ENCODE measurements around the gene FZD7.

Gene FZD7

GRCh38 chr2:202036601-202037037 is 3.0 kb downstream of the FZD7 start:
- in situ Hi-C loops (cut with MboI; ENCODE audit: low sequenced_read_pairs): no loop called here

- in situ Hi-C loops (cut with MboI; ENCODE audit: low sequenced_read_pairs): no loop called here
These were observed 3.4 kb downstream of the FZD7 start for GRCh38 chr2:202037086-202037485.

GRCh38 chr2:202038471-202039277 is 5.0 kb downstream of the FZD7 start:
- in situ Hi-C loops (cut with MboI; ENCODE audit: low sequenced_read_pairs): no loop called here

- in situ Hi-C loops (cut with MboI; ENCODE audit: low sequenced_read_pairs): no loop called here
These were observed 5.8 kb downstream of the FZD7 start for GRCh38 chr2:202039278-202040078.

- in situ Hi-C loops (cut with MboI; ENCODE audit: low sequenced_read_pairs): no loop called here
These were observed 6.6 kb downstream of the FZD7 start for GRCh38 chr2:202040079-202040844.

- in situ Hi-C loops (cut with MboI; ENCODE audit: low sequenced_read_pairs): no loop called here
These were observed 8.8 kb downstream of the FZD7 start for GRCh38 chr2:202042444-202042843.

GRCh38 chr2:202043475-202043874 is 9.8 kb downstream of the FZD7 start:
- in situ Hi-C loops (cut with MboI; ENCODE audit: low sequenced_read_pairs): no loop called here

GRCh38 chr2:202044777-202045176 is 11.1 kb downstream of the FZD7 start:
- in situ Hi-C loops (cut with MboI; ENCODE audit: low sequenced_read_pairs): no loop called here

- in situ Hi-C loops (cut with MboI; ENCODE audit: low sequenced_read_pairs): no loop called here
These were observed 12.9 kb downstream of the FZD7 start for GRCh38 chr2:202046572-202046971.

- in situ Hi-C loops (cut with MboI; ENCODE audit: low sequenced_read_pairs): no loop called here
These were observed 15.6 kb downstream of the FZD7 start for GRCh38 chr2:202049092-202049728.

- in situ Hi-C loops (cut with MboI; ENCODE audit: low sequenced_read_pairs): no loop called here
These were observed 16.2 kb downstream of the FZD7 start for GRCh38 chr2:202049840-202050239.

- in situ Hi-C loops (cut with MboI; ENCODE audit: low sequenced_read_pairs): no loop called here
These were observed 17.0 kb downstream of the FZD7 start for GRCh38 chr2:202050652-202051051.

GRCh38 chr2:202051499-202052161 is 18.0 kb downstream of the FZD7 start:
- in situ Hi-C loops (cut with MboI; ENCODE audit: low sequenced_read_pairs): no loop called here

- in situ Hi-C loops (cut with MboI; ENCODE audit: low sequenced_read_pairs): no loop called here
These were observed 18.6 kb downstream of the FZD7 start for GRCh38 chr2:202052235-202052634.

- in situ Hi-C loops (cut with MboI; ENCODE audit: low sequenced_read_pairs): no loop called here
These were observed 21.0 kb downstream of the FZD7 start for GRCh38 chr2:202054679-202055078.

GRCh38 chr2:202056611-202057010 is 23.0 kb downstream of the FZD7 start:
- in situ Hi-C loops (cut with MboI; ENCODE audit: low sequenced_read_pairs): no loop called here

- in situ Hi-C loops (cut with MboI; ENCODE audit: low sequenced_read_pairs): no loop called here
These were observed 26.6 kb downstream of the FZD7 start for GRCh38 chr2:202060218-202060617.

GRCh38 chr2:202061695-202062094 is 28.0 kb downstream of the FZD7 start:
- in situ Hi-C loops (cut with MboI; ENCODE audit: low sequenced_read_pairs): no loop called here

- in situ Hi-C loops (cut with MboI; ENCODE audit: low sequenced_read_pairs): no loop called here
These were observed 30.7 kb downstream of the FZD7 start for GRCh38 chr2:202064171-202064880.

- in situ Hi-C loops (cut with MboI; ENCODE audit: low sequenced_read_pairs): no loop called here
These were observed 31.2 kb downstream of the FZD7 start for GRCh38 chr2:202064881-202065230.
